Measurements from ENCODE around the gene KRT32. TPM values are rescaled to one million over a fixed set of nuclear protein-coding genes. Genes with fewer than 3 reads are reported as not detected.

The KRT32 gene
- total RNA-seq, 1 experiment from 2014 or later = 0.72 TPM

DNA sequence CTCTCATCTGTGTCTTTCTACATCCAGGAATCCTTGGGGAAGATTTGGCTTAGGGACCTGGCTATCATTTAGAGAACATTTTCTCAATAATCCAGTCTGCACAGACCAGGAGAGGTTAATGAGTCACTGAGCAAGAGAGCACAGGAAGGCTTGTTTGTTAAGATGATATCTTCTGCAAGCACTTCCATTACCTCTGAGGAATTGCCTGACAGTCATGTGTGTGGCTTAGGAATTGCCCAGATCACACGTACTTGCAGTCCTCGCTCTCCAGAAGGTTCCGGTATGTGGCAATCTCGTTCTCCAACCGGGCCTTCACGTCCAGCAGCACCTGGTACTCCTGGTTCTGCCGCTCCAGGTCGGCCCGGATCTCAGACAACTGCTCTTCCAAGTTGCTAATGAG lies 46.1 kb downstream of the KRT32 start:
- CTCF ChIA-PET = no interaction called here
- Histone ChIP-seq H3K9me3 (ENCODE audit: control insufficient read depth, insufficient read depth, low read depth, low read length) (no peaks in the 10 kb centered on the region), H3K36me3 (ENCODE audit: control insufficient read depth, insufficient read depth, low read length) (no peaks in the 10 kb centered on the region), H3K27me3 (ENCODE audit: control insufficient read depth, insufficient read depth, low read length) (no peaks in the 10 kb centered on the region), H3K27ac (ENCODE audit: low read length) (no peak overlapping the region), H3K4me1 (ENCODE audit: control insufficient read depth, insufficient read depth, low read length) (peaks cover 5% of the 10 kb centered on the region; the same call in 1 of the 2 replicates), H3K4me3 (ENCODE audit: low read depth in 2 of 2, low read length in 2 of 2) (no peak overlapping the region)
- in situ Hi-C loops (cut with HindIII; ENCODE audit: low pct_unique_long_range_greater_than_20kb, low sequenced_read_pairs) = no loop called here
- DNase-seq (ENCODE audit: low read depth, low spot score) (no peak), ATAC-seq (no peak)
- POLR2A ChIA-PET = interaction anchor here (0.6 kb wide), 1 partner anchor 26 kb away, joined by 11 read pairs; no protein-coding TSS in a partner anchor
- BruUV-seq (replicated peaks) = no TSS peak
- no peak for TF ChIP-seq SIN3A (IDR thresholded peaks at IDR 0.05; ENCODE audit: borderline replicate concordance, insufficient read depth, low read depth, low read length)
- TF ChIP-seq, protein P1, sequence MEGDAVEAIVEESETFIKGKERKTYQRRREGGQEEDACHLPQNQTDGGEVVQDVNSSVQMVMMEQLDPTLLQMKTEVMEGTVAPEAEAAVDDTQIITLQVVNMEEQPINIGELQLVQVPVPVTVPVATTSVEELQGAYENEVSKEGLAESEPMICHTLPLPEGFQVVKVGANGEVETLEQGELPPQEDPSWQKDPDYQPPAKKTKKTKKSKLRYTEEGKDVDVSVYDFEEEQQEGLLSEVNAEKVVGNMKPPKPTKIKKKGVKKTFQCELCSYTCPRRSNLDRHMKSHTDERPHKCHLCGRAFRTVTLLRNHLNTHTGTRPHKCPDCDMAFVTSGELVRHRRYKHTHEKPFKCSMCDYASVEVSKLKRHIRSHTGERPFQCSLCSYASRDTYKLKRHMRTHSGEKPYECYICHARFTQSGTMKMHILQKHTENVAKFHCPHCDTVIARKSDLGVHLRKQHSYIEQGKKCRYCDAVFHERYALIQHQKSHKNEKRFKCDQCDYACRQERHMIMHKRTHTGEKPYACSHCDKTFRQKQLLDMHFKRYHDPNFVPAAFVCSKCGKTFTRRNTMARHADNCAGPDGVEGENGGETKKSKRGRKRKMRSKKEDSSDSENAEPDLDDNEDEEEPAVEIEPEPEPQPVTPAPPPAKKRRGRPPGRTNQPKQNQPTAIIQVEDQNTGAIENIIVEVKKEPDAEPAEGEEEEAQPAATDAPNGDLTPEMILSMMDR (IDR thresholded peaks at IDR 0.05) = no peak
- TF ChIP-seq TCF7L2 (IDR thresholded peaks at IDR 0.05; ENCODE audit: low read depth, low read length) = no peak
- intact Hi-C loops (cut with micrococcal nuclease; ENCODE audit: unreplicated experiment) = no loop called here

- H3K9me3 ChIP-seq (ENCODE audit: control insufficient read depth, insufficient read depth, low read depth, low read length) = no peaks in the 10 kb centered on the region
- no peak overlapping the region for H3K4me3 ChIP-seq (ENCODE audit: low read depth in 2 of 2, low read length in 2 of 2)
- ChIA-PET CTCF (no interaction called here), POLR2A (no interaction called here)
- H3K27me3 ChIP-seq (ENCODE audit: control insufficient read depth, insufficient read depth, low read length) = no peaks in the 10 kb centered on the region
- TF ChIP-seq, protein P1 (IDR thresholded peaks at IDR 0.05) = no peak
- no peak for TF ChIP-seq SIN3A (IDR thresholded peaks at IDR 0.05; ENCODE audit: borderline replicate concordance, insufficient read depth, low read depth, low read length)
- no peak for TF ChIP-seq REST (IDR thresholded peaks at IDR 0.05; ENCODE audit: insufficient read depth in 1 of 2, low read depth in 2 of 2, low read length in 1 of 2)
- TF ChIP-seq TCF7L2 (IDR thresholded peaks at IDR 0.05; ENCODE audit: low read depth, low read length) = no peak
- no peak for TF ChIP-seq POLR2AphosphoS5 (IDR thresholded peaks at IDR 0.05; ENCODE audit: low read depth, low read length)
- intact Hi-C loops (cut with micrococcal nuclease; ENCODE audit: unreplicated experiment) = no loop called here
- H3K27ac ChIP-seq (ENCODE audit: low read length) = peak overlapping the region; percentile 19; the same call in 1 of the 2 replicates
- H3K36me3 ChIP-seq (ENCODE audit: control insufficient read depth, insufficient read depth, low read length) = no peaks in the 10 kb centered on the region
- in situ Hi-C loops (cut with HindIII; ENCODE audit: low pct_unique_long_range_greater_than_20kb, low sequenced_read_pairs) = no loop called here
- DNase-seq (ENCODE audit: low read depth, low spot score) (no peak), ATAC-seq (no peak)
- peaks cover 12% of the 10 kb centered on the region; the same call in 1 of the 2 replicates for H3K4me1 ChIP-seq (ENCODE audit: control insufficient read depth, insufficient read depth, low read length)
- BruUV-seq (replicated peaks) = no TSS peak
Measured at GRCh38 chr17:41420134-41420533, 47.1 kb downstream of the KRT32 start.

Data from Panc1 (cell line).